HG03095 (cell line): ENCODE results near the gene TYW1B.
"Not testable (repeated sequence)": the region's sequence is repeated elsewhere in the genome, so short reads cannot be mapped to it uniquely, and the experiment has no call there.

Source experiments
- ATAC-seq: cut with Tn5 transposase; IDR thresholded peaks from one replicate; pipeline ENCODE4 v1.9.1; 2021; ENCODE audit warnings: moderate library complexity; ENCODE audit not compliant: unreplicated experiment

The TYW1B gene, protein sequence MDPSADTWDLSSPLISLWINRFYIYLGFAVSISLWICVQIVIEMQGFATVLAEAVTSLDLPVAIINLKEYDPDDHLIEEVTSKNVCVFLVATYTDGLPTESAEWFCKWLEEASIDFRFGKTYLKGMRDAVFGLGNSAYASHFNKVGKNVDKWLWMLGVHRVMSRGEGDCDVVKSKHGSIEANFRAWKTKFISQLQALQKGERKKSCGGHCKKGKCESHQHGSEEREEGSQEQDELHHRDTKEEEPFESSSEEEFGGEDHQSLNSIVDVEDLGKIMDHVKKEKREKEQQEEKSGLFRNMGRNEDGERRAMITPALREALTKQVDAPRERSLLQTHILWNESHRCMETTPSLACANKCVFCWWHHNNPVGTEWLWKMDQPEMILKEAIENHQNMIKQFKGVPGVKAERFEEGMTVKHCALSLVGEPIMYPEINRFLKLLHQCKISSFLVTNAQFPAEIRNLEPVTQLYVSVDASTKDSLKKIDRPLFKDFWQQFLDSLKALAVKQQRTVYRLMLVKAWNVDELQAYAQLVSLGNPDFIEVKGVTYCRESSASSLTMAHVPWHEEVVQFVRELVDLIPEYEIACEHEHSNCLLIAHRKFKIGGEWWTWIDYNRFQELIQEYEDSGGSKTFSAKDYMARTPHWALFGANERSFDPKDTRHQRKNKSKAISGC

DNA sequence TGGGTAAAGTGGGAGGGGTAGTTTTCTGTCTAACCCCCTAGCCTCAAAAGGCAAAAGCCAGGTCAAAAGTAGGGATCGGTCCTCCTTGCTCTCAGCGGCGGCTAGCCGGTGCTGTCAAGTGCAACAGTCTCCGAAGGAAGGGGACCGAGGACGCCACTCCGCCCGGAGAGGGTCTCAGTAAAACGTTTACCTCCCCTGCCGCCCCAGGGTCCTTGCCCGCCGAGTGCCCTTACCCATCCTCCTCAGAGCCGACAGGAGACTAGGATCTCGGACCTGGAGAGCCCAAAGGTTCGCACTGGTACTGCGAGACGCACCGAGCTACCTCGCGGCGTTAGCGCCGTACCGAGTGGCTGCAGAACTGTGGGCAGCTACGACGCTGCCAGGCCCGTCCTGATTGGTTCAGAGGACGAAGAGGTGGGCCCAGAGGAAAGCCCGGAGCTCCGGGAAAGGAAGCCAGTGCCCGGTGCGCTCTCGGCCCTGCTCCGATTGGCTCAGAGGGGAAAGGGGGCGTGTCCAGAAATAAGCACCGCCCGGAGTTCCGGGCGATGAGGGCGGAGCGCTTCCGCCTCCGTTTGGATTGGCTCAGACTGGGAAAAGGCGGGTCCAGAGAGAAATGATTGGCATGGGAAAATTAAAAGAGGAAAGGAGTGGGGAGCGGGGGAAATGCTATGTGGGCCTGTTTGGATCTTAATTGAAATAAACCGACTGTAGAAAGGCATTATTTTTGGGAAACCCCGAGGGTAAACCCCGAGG lies at the start of gene TYW1B:
Gene TYW1B (minus strand): TSS at position 362 of the 753 bp plus-strand sequence. CDS start 125 bp downstream, at position 237.
- ATAC-seq = peak; percentile 92

DNA sequence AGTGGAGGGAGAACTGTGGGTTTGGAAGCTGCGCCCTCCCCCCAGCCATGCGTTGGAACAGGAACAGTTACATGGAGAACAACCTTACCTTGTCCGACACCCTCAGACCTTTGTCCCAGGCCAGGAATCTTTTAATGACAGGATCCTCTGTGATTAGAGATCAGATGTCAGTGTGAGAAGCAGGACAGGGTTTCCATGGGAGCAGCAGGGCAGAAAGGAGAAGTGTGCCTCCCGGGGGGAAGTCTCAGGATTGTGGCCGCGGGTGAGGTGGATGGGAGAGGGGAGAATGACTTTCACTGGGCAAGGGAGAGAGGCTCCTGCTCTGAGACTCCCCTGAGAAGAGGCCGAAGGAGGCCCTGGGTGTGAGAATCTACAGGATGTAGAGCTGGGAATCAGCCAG lies 39.6 kb upstream of the TYW1B start:
- not testable (repeated sequence) for ATAC-seq

DNA sequence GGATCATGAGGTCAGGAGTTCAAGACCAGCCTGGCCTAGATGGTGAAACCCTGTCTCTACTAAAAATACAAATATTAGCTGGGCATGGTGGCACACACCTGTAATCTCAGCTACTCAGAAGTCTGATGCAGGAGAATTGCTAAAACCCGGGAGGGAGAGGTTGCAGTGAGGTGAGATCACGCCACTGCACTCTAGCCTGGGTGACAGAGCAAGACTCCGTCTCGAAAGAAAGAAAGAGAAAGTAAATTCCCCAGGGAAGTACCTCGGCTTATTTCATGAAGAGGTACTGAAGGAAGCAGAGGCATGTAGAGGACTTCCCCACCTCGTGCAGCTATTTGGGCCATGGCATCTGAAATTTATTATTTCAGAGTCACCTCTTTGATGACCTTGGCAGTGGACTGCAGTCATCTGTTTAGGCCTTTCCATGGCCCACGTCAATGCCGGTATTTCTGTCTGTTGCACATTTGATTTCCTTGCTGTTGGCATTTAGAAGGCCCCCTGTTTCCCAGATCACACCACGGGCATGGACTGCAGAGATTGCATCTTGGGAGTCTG lies 30.9 kb upstream of the TYW1B start:
- not testable (repeated sequence) for ATAC-seq

DNA sequence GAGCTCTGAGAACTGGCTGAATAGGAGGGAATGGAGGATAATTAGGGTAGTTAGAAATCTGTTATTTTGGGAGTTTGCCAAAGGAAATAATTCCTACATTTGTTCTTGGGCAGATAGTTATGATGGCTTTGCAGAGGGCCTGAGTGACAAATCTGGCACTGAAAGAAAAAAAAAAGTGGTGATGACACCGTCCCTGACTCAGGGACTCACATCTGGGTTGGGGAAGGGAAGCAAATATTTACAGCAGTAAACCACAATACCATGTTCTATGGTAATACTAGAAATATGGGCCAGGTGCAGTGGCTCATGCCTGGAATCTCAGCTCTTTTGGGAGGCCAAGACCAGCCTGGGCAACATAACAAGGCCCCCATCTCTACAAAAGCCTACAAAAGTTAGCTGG lies 29.9 kb upstream of the TYW1B start:
- not testable (repeated sequence) for ATAC-seq

DNA sequence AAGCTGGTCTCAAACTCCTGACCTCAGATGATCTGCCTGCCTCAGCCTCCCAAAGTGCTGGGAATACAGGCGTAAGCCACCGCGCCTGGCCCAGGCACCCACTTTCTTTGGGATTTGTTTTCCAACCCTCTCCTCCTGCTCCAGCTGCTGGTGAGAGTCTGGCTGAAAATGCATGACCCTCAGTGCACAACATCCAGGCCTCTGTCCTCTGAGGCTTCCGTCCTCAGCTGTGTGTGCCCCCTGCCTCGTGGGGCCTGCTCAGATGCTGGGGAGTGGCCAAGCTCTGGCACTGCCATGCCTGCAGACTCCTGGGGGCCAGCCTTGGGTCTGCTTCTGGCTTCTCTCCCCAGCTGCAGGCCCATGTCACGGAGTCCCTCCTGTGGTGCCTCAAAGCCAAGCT lies 27.3 kb upstream of the TYW1B start:
- not testable (repeated sequence) for ATAC-seq

DNA sequence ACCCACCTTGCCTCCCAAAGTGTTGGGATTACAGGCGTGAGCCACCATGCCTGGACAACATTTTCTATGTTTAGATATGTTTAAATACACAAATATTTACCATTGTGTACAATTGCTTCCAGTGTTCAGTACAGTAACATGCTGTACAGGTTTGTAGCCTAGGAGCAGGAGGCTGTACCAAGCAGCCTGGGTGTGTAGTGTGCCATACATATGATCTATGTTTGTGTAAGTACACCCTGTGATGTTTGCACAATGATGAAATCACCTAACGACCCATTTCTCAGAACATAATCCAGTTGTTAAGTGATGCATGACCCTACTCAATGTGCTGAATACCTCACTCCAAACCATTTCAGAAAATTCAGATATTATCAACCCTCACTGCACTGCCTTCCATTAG lies 24.9 kb upstream of the TYW1B start:
- not testable (repeated sequence) for ATAC-seq

DNA sequence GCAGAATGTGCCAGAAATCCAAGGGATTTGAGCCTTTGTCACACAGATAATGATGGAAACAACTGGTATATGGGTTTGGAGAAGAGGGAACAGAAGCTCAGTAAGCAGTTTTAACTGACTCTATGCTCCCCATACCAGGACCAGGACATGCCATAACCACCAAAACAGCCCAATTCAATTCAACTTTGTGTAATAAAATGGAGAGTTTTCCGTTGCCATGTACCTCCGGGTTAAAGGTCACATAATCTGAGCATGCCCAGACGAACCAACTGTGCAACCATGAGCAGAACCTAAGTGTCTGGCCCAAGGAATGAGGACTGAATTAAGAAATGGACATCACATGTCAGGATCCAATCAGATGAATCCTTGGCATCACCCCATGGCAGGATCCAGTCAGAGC lies 22.7 kb upstream of the TYW1B start:
- ATAC-seq = not testable (repeated sequence)

DNA sequence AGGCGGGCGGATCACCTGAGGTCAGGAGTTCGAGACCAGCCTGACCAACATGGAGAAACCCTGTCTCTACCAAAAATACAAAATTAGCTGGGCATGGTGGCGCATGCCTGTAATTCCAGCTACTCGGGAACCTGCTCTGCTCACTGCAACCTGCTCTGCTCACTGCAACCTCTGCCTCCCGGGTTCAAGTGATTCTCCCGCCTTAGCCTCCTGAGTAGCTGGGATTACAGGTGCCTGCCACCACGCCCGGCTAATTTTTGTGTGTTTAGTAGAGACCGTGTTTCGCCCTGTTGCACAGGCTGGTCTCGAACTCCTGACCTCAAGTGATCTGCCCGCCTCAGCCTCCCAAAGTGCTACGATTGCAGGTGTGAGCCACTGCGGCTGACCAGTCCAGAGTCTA lies 16.1 kb upstream of the TYW1B start:
- not testable (repeated sequence) for ATAC-seq

DNA sequence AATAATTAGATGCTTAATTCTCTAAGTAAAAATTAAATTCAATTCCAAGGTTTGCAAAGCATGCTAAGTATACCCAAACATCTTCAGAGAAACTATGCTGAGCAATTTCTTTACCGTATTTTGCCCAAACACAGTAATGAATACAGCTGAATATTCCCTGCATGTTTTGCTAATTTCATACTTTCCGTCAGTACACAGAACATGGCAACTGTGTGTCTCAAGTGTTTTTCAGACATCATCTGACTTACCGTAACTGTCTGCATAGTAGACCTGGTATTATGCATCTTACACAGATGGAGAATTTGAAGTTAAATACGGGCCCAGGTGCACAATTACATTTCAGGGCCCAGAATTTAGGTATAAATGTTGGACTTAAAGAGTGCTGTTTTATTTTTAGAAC lies 15.2 kb upstream of the TYW1B start:
- ATAC-seq = not testable (repeated sequence)

DNA sequence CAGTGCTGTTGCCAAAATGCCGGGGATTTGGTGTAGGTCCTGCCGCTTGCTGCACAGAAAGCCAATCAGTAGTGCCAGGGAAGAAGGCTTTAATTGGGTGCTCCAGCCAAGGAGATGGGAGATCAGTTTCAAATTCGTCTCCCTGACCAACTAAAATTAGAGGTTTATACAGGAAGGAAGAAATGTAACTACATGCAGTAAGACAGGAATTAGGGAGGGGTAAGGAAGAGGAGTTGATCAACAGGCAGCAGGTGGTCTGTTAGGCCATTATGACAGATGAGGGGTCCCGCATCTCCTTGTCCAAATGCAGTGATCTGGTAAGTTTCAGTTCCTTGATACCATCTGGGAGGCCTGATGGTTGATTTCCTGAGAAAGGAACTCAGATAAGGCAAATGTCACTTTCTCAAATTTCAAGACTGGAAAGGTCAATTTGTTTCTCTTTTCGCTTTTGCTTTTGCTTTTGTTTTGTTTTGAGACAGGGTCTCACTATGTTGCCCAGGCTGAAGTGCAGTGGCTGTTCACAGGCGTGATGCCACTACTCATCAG lies 13.0 kb upstream of the TYW1B start:
- not testable (repeated sequence) for ATAC-seq

DNA sequence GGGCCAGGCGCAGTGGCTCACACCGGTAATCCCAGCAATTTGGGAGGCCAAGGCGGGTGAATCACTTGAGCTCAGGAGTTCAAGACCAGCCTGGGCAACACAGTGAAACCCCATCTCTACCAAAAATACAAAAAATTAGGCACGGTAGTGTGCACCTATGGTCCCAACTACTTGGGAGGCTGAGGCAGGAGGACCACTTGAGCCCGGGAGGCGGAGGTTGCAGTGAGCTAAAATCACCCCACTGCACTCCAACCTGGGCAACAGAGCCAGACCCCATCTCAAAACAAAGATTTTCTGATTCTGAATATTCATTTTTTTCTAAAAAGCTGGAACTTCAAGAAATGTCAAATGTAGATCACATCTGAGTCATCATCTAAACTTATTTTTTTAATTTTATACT lies 10.3 kb upstream of the TYW1B start:
- ATAC-seq = not testable (repeated sequence)

DNA sequence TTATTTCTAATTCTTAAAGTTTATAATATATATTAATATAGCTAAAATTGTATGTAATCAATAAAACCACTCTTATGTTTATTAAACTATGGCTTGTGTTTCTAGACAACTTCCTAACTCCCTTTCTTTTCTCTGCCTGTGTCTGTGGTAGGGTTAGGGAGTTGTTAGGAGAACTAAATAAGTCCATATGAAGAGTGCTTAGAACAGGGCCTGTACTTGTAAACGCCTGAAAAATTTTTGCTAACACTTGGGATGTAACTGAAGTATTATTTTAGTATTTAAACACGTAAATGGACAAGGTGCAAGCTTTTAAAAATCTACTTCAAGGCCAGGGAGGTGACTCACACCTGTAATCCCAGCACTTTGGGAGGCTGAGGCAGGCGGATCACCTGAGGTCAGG lies 9.3 kb upstream of the TYW1B start:
- ATAC-seq = not testable (repeated sequence)

DNA sequence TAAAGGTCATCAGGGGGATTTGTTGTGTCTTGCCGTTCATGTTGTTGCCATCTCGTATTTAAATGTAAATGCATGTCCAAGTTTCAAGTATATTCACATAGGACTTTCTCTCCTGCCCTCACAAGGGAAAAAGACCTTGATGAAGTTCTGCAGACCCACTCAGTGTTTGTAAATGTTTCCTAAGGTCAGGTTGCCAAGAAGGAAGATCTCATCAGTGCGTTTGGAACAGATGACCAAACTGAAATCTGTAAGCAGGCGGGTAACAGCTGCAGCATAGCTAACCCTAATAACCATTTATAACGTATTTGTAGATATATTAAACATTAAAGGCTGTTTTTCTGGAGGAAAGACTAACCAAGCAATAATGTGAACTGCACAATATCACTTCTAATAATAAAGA lies 2.6 kb upstream of the TYW1B start:
- ATAC-seq = not testable (repeated sequence)

DNA sequence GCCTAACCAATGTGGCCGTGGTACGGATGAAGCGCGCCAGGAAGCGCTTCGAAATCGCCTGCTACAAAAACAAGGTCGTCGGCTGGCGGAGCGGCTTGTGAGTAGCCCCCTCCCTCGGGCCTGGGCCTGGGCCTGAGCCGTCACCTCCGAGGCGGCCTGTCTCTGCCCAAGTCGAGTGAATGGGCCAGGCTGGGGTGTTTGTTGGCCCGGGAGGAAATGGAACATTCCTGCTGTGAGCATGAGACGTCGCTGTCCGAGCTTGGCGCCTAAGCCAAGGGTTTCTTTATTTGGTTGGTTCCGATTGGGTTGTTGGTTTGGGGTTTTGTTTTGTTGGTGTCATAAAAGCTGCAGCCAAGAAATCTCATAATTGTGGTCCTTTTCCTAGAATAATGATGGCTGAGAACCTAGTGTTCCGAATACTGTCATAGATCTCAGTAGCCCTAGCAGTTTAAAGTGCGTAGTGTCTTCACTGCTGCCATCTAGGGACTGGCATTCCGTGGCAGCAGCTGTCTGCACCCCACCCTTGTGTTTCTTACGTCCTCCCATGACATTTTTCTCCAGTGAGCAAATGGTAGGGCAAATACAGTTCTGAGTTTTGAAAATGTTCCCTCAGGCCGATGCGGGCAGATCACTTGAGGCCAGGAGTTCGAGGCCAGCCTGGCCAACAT lies 1.8 kb upstream of the TYW1B start:
- ATAC-seq = peak; percentile 8

DNA sequence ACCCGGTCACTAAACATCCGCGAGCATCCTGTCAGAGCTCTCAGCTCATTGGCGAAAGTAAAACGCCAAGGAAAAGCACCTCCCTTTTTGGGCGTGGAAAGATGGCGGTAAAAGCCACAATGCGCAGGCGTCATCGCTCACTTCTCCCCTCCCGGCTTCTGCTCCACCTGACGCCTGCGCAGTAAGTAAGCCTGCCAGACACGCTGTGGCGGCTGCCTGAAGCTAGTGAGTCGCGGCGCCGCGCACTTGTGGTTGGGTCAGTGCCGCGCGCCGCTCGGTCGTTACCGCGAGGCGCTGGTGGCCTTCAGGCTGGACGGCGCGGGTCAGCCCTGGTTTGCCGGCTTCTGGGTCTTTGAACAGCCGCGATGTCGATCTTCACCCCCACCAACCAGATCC lies 1.3 kb upstream of the TYW1B start:
- peak; percentile 41 for ATAC-seq

DNA sequence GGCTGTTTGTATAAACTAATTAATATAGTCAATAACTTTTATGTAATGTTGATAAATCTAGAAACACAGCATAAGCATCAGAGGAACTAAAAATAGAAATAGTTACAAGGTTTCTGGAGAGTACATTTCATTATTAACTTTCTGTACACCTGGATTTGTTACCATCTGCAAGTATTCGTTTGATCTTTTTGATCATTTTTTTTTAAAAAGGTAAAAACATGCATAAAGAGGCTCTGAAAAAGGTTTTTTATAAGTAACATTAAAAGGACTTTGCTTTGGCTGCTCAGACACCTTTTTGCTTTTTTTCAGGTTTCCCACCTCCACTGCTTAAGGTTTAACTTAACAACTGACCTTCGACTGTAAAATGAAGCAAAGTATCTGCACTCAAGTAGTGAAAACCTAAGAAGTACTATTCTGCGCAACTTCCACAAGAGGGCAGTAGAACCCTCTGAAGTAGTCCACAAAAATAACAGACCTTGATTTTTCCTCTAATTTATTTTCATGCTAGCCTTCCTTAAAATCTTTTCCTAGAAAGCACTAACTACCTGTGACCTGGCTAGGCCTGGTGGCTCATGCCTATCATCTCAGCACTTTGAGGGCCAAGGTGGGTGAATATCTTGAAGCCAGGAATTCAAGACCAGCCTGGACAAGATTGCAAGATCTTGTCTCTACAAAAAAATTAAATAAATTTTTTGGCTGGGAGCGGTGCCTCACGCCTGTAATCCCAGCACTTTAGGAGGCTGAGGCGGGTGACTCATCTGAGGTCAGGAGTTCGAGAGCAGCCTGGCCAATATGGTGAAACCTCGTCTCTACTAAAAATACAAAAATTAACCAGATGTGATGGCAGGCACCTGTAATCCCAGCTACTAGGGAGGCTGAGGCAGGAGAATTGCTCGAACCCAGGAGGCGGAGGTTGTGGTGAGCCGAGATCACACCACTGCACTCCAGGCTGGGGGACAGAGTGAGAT lies 4.0 kb downstream of the TYW1B start:
- not testable (repeated sequence) for ATAC-seq

DNA sequence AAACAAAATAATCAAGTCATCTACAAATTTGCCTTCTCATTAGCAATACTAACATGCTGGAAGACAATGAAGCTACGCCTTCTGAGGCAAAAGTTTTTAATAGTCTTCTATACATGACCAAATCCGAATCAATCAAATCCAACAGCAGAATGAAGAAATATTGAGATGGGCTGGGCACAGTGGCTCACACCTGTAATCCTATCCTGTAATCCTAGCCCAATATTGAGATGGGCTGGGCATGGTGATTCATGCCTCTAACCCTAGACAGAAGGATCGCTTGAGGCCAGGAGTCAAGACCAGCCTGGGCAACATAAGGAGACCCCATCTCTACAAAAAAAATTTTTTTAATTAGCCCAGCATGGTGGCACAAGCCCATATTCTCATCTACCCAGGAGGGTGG lies 5.5 kb downstream of the TYW1B start:
- not testable (repeated sequence) for ATAC-seq

DNA sequence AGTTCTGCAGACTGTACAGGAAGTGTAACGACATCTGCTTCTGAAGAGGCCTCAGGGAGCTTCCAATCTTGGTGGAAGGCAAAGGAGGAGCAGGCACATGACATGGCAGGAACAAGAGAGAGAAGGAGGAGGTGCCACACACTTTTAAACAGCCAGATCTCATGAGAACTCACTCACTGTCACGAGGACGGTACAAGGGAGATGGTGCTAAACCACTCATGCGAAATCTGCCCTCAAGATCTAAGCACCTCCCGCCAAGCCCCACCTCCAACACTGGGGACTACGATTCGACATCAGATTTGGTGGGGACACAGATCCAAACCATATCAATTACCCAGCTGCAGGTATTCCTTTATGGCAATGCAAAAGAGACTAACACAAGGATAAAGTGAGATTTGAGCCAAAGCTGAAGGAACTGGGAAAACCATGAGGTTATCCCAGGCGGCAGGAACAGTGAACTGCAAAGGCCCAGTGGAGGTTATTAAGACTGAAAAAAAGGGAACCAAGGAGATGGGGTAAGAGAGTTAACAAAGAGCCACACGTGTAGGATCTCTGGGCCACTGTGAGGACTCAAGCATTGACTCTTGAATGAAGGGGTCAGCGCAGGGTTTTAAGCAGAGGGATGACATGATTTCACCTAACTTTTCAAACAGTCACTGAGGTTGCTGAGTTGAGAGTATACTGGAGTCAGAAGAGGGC lies 9.2 kb downstream of the TYW1B start:
- not testable (repeated sequence) for ATAC-seq

DNA sequence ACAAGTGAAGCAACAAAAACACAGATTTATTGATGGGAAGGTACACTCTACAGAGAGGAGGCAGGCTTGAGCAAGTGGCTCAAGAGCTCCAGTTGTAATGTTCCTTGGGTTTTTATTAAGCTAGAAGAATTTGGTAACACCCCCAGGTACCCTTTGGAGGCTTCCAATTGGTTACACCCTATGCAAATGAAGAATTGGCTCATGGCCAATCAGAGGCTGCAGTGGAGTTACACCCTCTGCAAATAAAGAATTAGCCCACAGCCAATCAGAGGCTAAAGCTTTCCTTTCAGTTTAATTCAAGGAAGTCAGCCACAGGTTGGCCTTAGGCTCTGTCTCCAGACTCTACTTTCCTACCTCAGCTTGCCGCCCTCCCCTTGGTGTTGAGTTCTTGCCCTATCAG lies 10.3 kb downstream of the TYW1B start:
- not testable (repeated sequence) for ATAC-seq
